Nephron progenitor cell (in vitro differentiated cells): ENCODE results near the gene BDKRB2.

Source experiments
- DNase-seq: peaks from one replicate; pipeline ENCODE4 v3.0.0; 2021
- H3K27ac Mint-ChIP-seq: 2 replicates; pipeline ENCODE4 v1.8.0; 2021; ENCODE audit warnings: mild to moderate bottlenecking, moderate library complexity, mixed read lengths
- H3K27me3 Mint-ChIP-seq: 2 replicates; pipeline ENCODE4 v1.8.0; 2021; ENCODE audit warnings: mild to moderate bottlenecking, low read depth, mixed read lengths; ENCODE audit not compliant: poor library complexity
- H3K36me3 Mint-ChIP-seq: 2 replicates; pipeline ENCODE4 v1.8.0; 2021; ENCODE audit warnings: low read depth, mixed read lengths
- H3K4me1 Mint-ChIP-seq: 2 replicates; pipeline ENCODE4 v1.8.0; 2021; ENCODE audit warnings: mixed read lengths
- H3K4me3 Mint-ChIP-seq: 2 replicates; pipeline ENCODE4 v1.8.0; 2021; ENCODE audit warnings: mild to moderate bottlenecking, moderate library complexity, mixed read lengths
- H3K9me3 Mint-ChIP-seq: 2 replicates; pipeline ENCODE4 v1.8.0; 2021; ENCODE audit warnings: mild to moderate bottlenecking, moderate library complexity, mixed read lengths
- TF ChIP-seq, protein P1 (sequence below): fragments of 200-600 bp; sonication (generic); IDR thresholded peaks from 2 replicates; pipeline ENCODE4 v1.5.0; 2021; ENCODE audit warnings: antibody characterized with exemption

BDKRB2 gene

DNA sequence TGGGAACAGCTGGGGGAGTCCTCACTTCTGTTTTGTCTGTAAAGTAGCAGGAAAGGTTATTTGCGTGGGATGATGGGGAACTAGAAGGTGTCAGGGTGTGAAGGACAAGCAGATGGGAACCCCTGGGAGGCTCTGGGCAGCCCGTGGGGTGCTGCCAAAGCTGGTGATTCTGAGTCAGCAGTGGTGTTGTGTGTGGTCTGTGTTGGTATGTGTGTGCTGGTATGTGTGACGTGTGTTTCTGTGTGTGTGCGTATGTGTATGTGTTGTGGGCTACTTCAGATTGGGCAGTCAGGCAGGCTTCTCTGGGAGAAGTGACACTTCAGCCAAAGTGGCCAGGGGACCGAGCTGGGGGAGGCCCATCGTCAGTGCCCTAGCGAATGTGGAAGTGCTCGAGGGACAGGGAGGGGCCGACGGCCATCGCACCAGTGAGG is 15.3 kb upstream of the BDKRB2 start:
- Mint-ChIP-seq H3K4me1 (peaks cover 45% of the 10 kb centered on the region), H3K9me3 (no peaks in the 10 kb centered on the region)

DNA sequence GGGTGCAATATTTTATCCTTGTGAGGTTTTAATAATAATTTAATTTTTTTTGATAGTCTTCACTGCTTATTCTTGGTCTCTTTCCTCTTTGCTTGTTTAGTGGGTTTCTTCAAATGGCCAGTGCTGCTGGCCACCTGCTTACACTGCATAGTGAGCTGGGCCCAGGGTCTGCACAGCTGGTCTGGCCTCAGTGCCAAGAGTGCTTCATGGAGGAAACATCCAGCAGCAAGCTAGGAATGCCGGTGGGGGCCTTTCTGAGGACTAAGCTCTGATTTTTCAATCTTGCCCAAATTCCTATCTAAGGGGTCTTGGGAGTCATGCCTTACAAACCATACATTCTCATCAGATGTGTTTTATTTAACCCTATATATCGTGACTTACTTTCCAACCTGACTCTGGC is 13.3 kb upstream of the BDKRB2 start:
- no peaks in the 10 kb centered on the region for H3K36me3 Mint-ChIP-seq
- no peak overlapping the region for H3K4me3 Mint-ChIP-seq
- DNase-seq: no peak
- TF ChIP-seq, protein P1, sequence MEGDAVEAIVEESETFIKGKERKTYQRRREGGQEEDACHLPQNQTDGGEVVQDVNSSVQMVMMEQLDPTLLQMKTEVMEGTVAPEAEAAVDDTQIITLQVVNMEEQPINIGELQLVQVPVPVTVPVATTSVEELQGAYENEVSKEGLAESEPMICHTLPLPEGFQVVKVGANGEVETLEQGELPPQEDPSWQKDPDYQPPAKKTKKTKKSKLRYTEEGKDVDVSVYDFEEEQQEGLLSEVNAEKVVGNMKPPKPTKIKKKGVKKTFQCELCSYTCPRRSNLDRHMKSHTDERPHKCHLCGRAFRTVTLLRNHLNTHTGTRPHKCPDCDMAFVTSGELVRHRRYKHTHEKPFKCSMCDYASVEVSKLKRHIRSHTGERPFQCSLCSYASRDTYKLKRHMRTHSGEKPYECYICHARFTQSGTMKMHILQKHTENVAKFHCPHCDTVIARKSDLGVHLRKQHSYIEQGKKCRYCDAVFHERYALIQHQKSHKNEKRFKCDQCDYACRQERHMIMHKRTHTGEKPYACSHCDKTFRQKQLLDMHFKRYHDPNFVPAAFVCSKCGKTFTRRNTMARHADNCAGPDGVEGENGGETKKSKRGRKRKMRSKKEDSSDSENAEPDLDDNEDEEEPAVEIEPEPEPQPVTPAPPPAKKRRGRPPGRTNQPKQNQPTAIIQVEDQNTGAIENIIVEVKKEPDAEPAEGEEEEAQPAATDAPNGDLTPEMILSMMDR: no peak
- no peak overlapping the region for H3K27ac Mint-ChIP-seq
- H3K27me3 Mint-ChIP-seq: peaks cover 15% of the 10 kb centered on the region
- no peaks in the 10 kb centered on the region for H3K9me3 Mint-ChIP-seq
- peaks cover 61% of the 10 kb centered on the region for H3K4me1 Mint-ChIP-seq

More for the DNA sequence above, 15.3 kb upstream of the BDKRB2 start:
- TF ChIP-seq, protein P1: no peak
- Mint-ChIP-seq H3K27me3 (peaks cover 8% of the 10 kb centered on the region), H3K36me3 (no peaks in the 10 kb centered on the region), H3K27ac (peak overlapping the region; percentile 74), H3K4me3 (no peak overlapping the region)
- DNase-seq: no peak

DNA sequence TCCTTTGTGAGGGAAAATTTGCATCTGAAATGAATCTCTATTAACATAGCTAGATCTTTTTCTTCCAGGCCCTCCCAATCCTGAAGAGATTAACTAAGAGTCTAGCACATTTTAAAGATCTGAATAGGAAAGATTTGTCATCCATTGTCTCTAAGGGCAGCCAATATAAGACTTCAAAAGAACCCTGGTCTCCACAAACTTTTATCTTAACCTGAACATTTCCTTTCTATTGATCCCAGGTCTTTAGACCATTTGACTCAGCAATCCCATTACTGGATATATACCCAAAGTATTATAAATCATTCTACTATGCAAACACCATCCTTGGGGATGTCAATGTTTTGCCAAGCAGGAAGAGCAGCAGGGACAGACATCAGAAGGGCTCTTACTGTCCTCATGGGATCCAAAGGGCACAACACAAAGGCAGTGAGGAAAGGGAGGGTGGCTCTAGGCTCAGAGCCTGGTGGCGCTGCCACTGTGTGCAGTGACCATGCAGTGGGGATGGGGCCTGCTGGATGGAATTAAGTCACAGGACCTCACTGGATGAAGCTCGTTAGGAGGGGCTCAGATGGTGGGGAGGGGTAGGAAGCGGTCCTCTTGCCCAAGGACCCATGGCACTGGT is 12.7 kb upstream of the BDKRB2 start:
- Mint-ChIP-seq H3K9me3 (no peaks in the 10 kb centered on the region), H3K4me1 (peaks cover 60% of the 10 kb centered on the region), H3K36me3 (no peaks in the 10 kb centered on the region), H3K4me3 (no peak overlapping the region), H3K27ac (no peak overlapping the region), H3K27me3 (peaks cover 17% of the 10 kb centered on the region)
- DNase-seq: no peak
- TF ChIP-seq, protein P1: no peak

DNA sequence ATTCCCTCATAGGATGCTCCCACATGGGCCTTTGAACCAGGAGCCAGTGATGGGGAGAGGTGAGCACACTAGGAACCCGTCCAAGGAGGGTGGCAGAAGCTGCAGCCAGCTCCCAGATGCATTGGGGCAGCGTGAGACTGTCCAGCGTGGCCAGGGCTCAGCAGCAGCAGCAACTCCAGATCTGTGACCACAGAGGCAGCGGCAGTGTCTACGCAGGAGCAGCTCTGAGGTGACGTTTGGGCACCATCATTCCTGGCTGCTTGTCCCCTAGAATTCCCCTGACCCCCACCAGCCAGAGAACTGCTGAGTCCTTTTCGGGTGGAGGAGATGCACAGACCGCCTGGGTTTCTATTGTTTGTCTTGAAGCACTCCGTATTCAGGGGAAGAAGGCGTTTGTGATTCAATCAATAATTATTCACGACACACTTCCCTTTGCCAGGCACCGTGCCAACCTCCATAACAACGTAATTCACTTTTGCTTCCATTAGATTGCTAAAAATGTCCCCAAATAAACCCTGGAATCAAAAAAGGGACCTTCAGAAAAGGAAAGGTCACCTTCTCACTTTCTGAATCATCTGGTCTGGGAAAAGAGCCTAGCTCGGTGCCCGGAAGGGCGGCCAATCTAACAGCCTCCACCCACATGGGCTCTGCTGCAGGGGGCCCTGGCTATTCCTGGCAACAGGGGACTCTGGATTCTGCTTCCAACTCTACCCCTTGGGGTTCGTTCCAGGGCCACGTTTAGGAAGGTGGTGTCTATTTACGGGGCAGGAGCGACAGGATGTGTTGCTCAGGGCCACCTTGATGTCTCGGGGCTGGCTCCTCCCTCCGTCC is 11.4 kb upstream of the BDKRB2 start:
- no peak overlapping the region for H3K27ac Mint-ChIP-seq
- TF ChIP-seq, protein P1: no peak
- H3K9me3 Mint-ChIP-seq: no peaks in the 10 kb centered on the region
- peaks cover 20% of the 10 kb centered on the region for H3K27me3 Mint-ChIP-seq
- H3K36me3 Mint-ChIP-seq: no peaks in the 10 kb centered on the region
- peaks cover 62% of the 10 kb centered on the region for H3K4me1 Mint-ChIP-seq
- DNase-seq: no peak
- H3K4me3 Mint-ChIP-seq: no peak overlapping the region

DNA sequence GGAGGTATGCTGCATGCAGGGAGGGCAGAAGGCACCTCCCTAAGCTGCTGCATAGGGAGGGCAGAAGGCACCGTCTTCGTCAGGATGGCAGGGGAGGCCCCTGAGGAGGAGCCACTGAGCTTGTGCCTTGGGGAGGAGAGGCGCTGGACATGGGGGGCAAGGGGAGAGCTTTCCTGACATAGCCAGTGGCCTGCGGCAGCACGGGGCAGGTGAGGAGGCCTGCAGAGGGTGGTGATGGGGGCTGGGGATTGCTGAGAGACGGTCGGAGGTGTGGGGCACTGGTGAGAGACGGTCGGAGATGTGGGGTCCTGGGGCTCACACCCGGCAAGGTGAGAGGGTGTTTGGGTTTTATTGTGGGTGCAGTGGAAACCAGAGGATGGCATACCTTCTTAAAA is 10.4 kb upstream of the BDKRB2 start:
- Mint-ChIP-seq H3K36me3 (no peaks in the 10 kb centered on the region), H3K4me3 (no peak overlapping the region), H3K4me1 (peaks cover 59% of the 10 kb centered on the region), H3K27ac (no peak overlapping the region), H3K27me3 (peaks cover 20% of the 10 kb centered on the region), H3K9me3 (no peaks in the 10 kb centered on the region)
- no peak for DNase-seq
- TF ChIP-seq, protein P1: no peak
